Endodermal cell (in vitro differentiated cells): ENCODE results near the gene SEC14L2. TPM values are rescaled to one million over a fixed set of nuclear protein-coding genes. Genes with fewer than 3 reads are reported as not detected.

Experiments used
- DNase-seq: peaks from one replicate; pipeline ENCODE4 v3.0.0-alpha.2; 2017
- H3K27ac ChIP-seq: 2 replicates; pipeline ENCODE4 v1.5.1; 2013; ENCODE audit warnings: mild to moderate bottlenecking, low read depth, low read length, moderate library complexity
- H3K27me3 ChIP-seq: 2 replicates; pipeline ENCODE4 v1.6.1; 2013; ENCODE audit warnings: mild to moderate bottlenecking, low read length, moderate library complexity; ENCODE audit not compliant: insufficient read depth, control insufficient read depth, poor library complexity, severe bottlenecking
- H3K36me3 ChIP-seq: 2 replicates; pipeline ENCODE4 v1.7.0; 2013; ENCODE audit warnings: mild to moderate bottlenecking, low read length, moderate library complexity; ENCODE audit not compliant: control insufficient read depth, insufficient read depth
- H3K4me1 ChIP-seq: one replicate; pipeline ENCODE4 v1.7.0; 2013; ENCODE audit warnings: low read length; ENCODE audit not compliant: control insufficient read depth, insufficient read depth
- H3K4me3 ChIP-seq: 2 replicates; pipeline ENCODE4 v1.5.1; 2013; ENCODE audit warnings: mild to moderate bottlenecking, low read length, moderate library complexity
- H3K9ac ChIP-seq: 2 replicates; pipeline ENCODE4 v1.6.1; 2013; ENCODE audit warnings: mild to moderate bottlenecking, low read length, moderate library complexity; ENCODE audit not compliant: poor library complexity, severe bottlenecking; ENCODE audit errors: extremely low read depth
- H3K9me3 ChIP-seq: 2 replicates; pipeline ENCODE4 v1.6.1; 2013; ENCODE audit warnings: mild to moderate bottlenecking, low read length, moderate library complexity; ENCODE audit not compliant: control insufficient read depth
- H3K27ac Mint-ChIP-seq: 2 replicates; pipeline ENCODE4 v1.8.0; 2020; ENCODE audit warnings: mixed read lengths
- H3K27me3 Mint-ChIP-seq: 2 replicates; pipeline ENCODE4 v1.8.0; 2021; ENCODE audit warnings: mild to moderate bottlenecking, mixed read lengths; ENCODE audit not compliant: insufficient read depth
- H3K36me3 Mint-ChIP-seq: 2 replicates; pipeline ENCODE4 v1.8.0; 2020; ENCODE audit warnings: low read depth, mixed read lengths
- H3K4me1 Mint-ChIP-seq: 2 replicates; pipeline ENCODE4 v1.8.0; 2020; ENCODE audit warnings: mixed read lengths
- H3K4me3 Mint-ChIP-seq: 2 replicates; pipeline ENCODE4 v1.8.0; 2020; ENCODE audit warnings: mild to moderate bottlenecking, moderate library complexity, mixed read lengths
- H3K9me3 Mint-ChIP-seq: 2 replicates; pipeline ENCODE4 v1.8.0; 2020; ENCODE audit warnings: mild to moderate bottlenecking, mixed read lengths
- WGBS, 2 experiments: methylation state at CpG; one replicate each; pipeline versions ENCODE4 v1.1.5 to v1.1.7; 2013; ENCODE audit warnings: missing lambda C conversion rate in 2 of 2, mixed read lengths in 1 of 2; ENCODE audit not compliant: insufficient coverage in 1 of 2, insufficient read length in 1 of 2; 5-methylcytosine and 5-hydroxymethylcytosine counted together
- total RNA-seq, 2 donors: library from RNA; stranded (reverse); fragmentation: NEBNext Ultra II Directional in 1 of 2; extraction: Animal tissue kit (Norgen Biotek cat#: 25700) in 1 of 2; gene quantifications; 2 replicates in 1 of 2; 3 replicates in 1 of 2; pipeline ENCODE4 v1.2.1, GENCODE V29; 2021
- TF ChIP-seq, protein P1 (sequence below): fragments of 200-600 bp; sonication (generic); conservative IDR thresholded peaks from 2 replicates; pipeline ENCODE4 v1.5.0; 2021; ENCODE audit warnings: antibody characterized with exemption, mild to moderate bottlenecking

SEC14L2 gene
- total RNA-seq, 2 donors from 2014 or later, result 13.9 to 19.1 TPM

DNA sequence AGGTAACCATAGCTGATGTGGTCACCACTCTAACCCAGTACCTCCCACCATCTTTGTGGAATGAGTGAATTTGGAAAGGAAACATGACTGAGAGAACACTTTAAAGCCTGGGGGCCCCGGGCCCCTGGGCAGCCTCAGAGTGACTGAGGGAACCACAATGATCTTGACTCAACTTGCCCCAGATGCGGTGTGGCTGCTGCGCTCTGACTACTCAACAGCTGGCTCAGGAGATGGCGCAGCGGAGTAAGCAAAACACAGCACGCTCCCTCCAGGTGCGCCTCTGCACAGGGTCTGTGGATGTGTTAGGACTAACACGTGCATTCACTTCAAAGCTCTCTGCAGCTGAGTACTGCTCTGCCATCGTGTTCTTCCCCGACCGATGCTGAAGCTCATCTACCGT lies 15.6 kb upstream of the SEC14L2 start:
- Mint-ChIP-seq H3K4me1 (peaks cover 2% of the 10 kb centered on the region), H3K27me3 (no peaks in the 10 kb centered on the region), H3K36me3 (peaks cover 31% of the 10 kb centered on the region), H3K27ac (no peak overlapping the region), H3K4me3 (no peak overlapping the region), H3K9me3 (no peaks in the 10 kb centered on the region)
- H3K9me3 ChIP-seq, result no peaks in the 10 kb centered on the region
- 89 to 93% methylated on average over 12 of the region's 12 CpGs for WGBS, 2 experiments
- TF ChIP-seq, protein P1, sequence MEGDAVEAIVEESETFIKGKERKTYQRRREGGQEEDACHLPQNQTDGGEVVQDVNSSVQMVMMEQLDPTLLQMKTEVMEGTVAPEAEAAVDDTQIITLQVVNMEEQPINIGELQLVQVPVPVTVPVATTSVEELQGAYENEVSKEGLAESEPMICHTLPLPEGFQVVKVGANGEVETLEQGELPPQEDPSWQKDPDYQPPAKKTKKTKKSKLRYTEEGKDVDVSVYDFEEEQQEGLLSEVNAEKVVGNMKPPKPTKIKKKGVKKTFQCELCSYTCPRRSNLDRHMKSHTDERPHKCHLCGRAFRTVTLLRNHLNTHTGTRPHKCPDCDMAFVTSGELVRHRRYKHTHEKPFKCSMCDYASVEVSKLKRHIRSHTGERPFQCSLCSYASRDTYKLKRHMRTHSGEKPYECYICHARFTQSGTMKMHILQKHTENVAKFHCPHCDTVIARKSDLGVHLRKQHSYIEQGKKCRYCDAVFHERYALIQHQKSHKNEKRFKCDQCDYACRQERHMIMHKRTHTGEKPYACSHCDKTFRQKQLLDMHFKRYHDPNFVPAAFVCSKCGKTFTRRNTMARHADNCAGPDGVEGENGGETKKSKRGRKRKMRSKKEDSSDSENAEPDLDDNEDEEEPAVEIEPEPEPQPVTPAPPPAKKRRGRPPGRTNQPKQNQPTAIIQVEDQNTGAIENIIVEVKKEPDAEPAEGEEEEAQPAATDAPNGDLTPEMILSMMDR, result no peak
- H3K27me3 ChIP-seq, result no peaks in the 10 kb centered on the region
- H3K9ac ChIP-seq, result no peak overlapping the region
- H3K4me3 ChIP-seq, result no peak overlapping the region
- H3K4me1 ChIP-seq, result no peaks in the 10 kb centered on the region
- DNase-seq, result no peak
- peaks cover 5% of the 10 kb centered on the region for H3K36me3 ChIP-seq
- no peak overlapping the region for H3K27ac ChIP-seq

DNA sequence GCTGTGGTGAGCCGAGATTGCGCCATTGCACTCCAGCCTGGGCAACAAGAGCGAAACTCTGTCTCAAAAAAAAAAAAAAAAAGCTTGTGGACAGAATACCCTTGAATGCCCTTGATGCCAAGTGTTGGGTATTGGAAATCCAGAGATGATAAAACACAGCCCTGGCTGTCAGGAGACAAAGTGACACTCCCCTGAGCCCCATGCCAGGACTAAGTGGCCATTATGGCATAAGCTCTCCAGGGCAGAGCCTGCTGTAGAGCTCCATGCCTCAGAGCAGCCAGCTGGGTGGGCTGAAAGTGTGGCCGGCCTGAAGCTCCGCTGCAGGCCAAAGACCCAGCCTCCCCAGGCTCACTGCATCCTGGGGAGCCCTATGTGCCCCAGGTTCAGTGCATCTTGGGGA lies 14.5 kb upstream of the SEC14L2 start:
- no peak overlapping the region for H3K27ac ChIP-seq
- H3K9ac ChIP-seq, result no peak overlapping the region
- Mint-ChIP-seq H3K27ac (no peak overlapping the region), H3K36me3 (peaks cover 31% of the 10 kb centered on the region), H3K27me3 (no peaks in the 10 kb centered on the region), H3K4me3 (no peak overlapping the region), H3K4me1 (peaks cover 5% of the 10 kb centered on the region), H3K9me3 (no peaks in the 10 kb centered on the region)
- 95 to 100% methylated on average over 2 to 5 of the region's 5 CpGs for WGBS, 2 experiments
- H3K4me1 ChIP-seq, result no peaks in the 10 kb centered on the region
- TF ChIP-seq, protein P1, result no peak
- H3K4me3 ChIP-seq, result no peak overlapping the region
- no peaks in the 10 kb centered on the region for H3K27me3 ChIP-seq
- no peaks in the 10 kb centered on the region for H3K9me3 ChIP-seq
- peaks cover 5% of the 10 kb centered on the region for H3K36me3 ChIP-seq
- no peak for DNase-seq

DNA sequence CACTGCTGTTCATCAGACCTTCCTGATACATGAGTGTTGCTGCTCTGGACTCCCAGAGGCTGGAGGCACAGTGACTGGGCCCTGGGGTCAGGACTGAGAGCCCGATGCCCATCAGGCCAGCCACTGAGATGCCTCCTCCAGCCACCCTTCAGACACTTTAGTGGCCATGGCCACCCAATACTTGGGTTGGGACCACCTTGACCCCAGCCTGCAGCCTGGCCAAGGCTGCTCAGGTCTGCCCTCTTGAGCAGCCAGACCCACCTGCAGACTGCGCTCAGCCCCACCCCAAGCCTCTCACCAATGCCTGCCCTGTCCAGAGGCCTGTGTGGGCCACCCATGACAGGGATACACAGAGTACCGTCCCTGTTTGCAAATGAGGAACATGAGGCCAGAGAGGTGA lies 13.8 kb upstream of the SEC14L2 start:
- H3K27ac ChIP-seq, result no peak overlapping the region
- TF ChIP-seq, protein P1, result no peak
- H3K4me1 ChIP-seq, result no peaks in the 10 kb centered on the region
- H3K36me3 ChIP-seq, result peaks cover 5% of the 10 kb centered on the region
- Mint-ChIP-seq H3K27ac (no peak overlapping the region), H3K9me3 (peaks cover 3% of the 10 kb centered on the region), H3K27me3 (no peaks in the 10 kb centered on the region), H3K36me3 (peaks cover 27% of the 10 kb centered on the region), H3K4me1 (peaks cover 8% of the 10 kb centered on the region), H3K4me3 (no peak overlapping the region)
- H3K9me3 ChIP-seq, result no peaks in the 10 kb centered on the region
- no peak overlapping the region for H3K4me3 ChIP-seq
- H3K9ac ChIP-seq, result no peak overlapping the region
- whole genome bisulfite sequencing, 2 experiments, result 87 to 90% methylated on average over 3 of the region's 3 CpGs
- no peak for DNase-seq
- no peaks in the 10 kb centered on the region for H3K27me3 ChIP-seq
